H1 (cell line): ENCODE measurements around the gene C3orf62. TPM values are rescaled to one million over a fixed set of nuclear protein-coding genes. Genes with fewer than 3 reads are reported as not detected.

Source experiments
- CTCF ChIA-PET: fragments of 300-600 bp; sonication (Branson Sonifier 250); formaldehyde crosslinking; loops from one replicate; lab custom pipeline; 2021; ENCODE audit not compliant: partially characterized antibody; lab: Charles Lee
- POLR2A ChIA-PET: fragments of 300-600 bp; sonication (Branson Sonifier 250); formaldehyde crosslinking; loops from one replicate; lab custom pipeline; 2021; ENCODE audit warnings: inconsistent platforms; ENCODE audit not compliant: partially characterized antibody; lab: Charles Lee
- DNase-seq, 2 experiments: peaks; one replicate each; pipeline versions ENCODE4 v3.0.0 to v3.0.0-alpha.2; 2010 to 2022; ENCODE audit warnings: low spot score in 2 of 2, low read depth in 1 of 2, mixed read lengths in 1 of 2
- FAIRE-seq: peaks from 2 replicates; lab custom pipeline; 2011; peaks lifted over from hg19 to GRCh38; lab: Jason Lieb, UNC
- H2AFZ ChIP-seq: 2 replicates; pipeline ENCODE4 v1.8.1; 2012; ENCODE audit warnings: low read length, inconsistent platforms
- H2AK5ac ChIP-seq: 2 replicates; pipeline ENCODE4 v1.6.1; 2013; ENCODE audit warnings: low read depth, low read length
- H2BK120ac ChIP-seq: replicated peaks from 2 replicates; pipeline ENCODE3; 2013; ENCODE audit warnings: low read depth, low read length, inconsistent platforms
- H2BK12ac ChIP-seq: 2 replicates; pipeline ENCODE4 v1.6.1; 2013; ENCODE audit warnings: low read depth, low read length
- H2BK15ac ChIP-seq: 2 replicates; pipeline ENCODE4 v1.6.1; 2013; ENCODE audit warnings: low read length
- H2BK20ac ChIP-seq: 2 replicates; pipeline ENCODE4 v1.6.1; 2013; ENCODE audit warnings: low read length
- H2BK5ac ChIP-seq: 2 replicates; pipeline ENCODE4 v1.6.1; 2013; ENCODE audit warnings: low read depth, low read length
- H3K14ac ChIP-seq: 2 replicates; pipeline ENCODE4 v1.6.1; 2013; ENCODE audit warnings: inconsistent platforms; ENCODE audit not compliant: insufficient read length
- H3K18ac ChIP-seq: 2 replicates; pipeline ENCODE4 v1.6.1; 2013; ENCODE audit warnings: low read length; ENCODE audit errors: extremely low read depth
- H3K23ac ChIP-seq: 2 replicates; pipeline ENCODE4 v1.6.1; 2013; ENCODE audit warnings: inconsistent platforms; ENCODE audit not compliant: insufficient read length
- H3K23me2 ChIP-seq: 2 replicates; pipeline ENCODE4 v1.6.1; 2013; ENCODE audit warnings: low read depth, low read length
- H3K27ac ChIP-seq: 2 replicates; pipeline ENCODE4 v1.6.1; 2011; ENCODE audit warnings: low read depth, low read length, inconsistent platforms
- H3K27me3 ChIP-seq, 4 experiments: replicated peaks in 1 of 4; 1 replicate in 1 of 4; 2 replicates in 3 of 4; pipeline versions ENCODE4 v1.6.1 to v1.8.1; 2011 to 2013; ENCODE audit warnings: low read length in 3 of 4, mild to moderate bottlenecking in 3 of 4, inconsistent platforms in 2 of 4, mixed read lengths in 2 of 4, moderate library complexity in 1 of 4; ENCODE audit not compliant: control insufficient read depth in 3 of 4, insufficient read depth in 3 of 4; ENCODE audit errors: extremely low read depth in 1 of 4
- H3K36me3 ChIP-seq, 4 experiments: 2 replicates each; pipeline versions ENCODE4 v1.6.1 to v1.8.1; 2011 to 2013; ENCODE audit warnings: mild to moderate bottlenecking in 4 of 4, low read length in 3 of 4, moderate library complexity in 2 of 4, control low read depth in 1 of 4, inconsistent platforms in 1 of 4; ENCODE audit not compliant: insufficient read depth in 4 of 4, control insufficient read depth in 2 of 4
- H3K4ac ChIP-seq: replicated peaks from 2 replicates; pipeline ENCODE3; 2013; ENCODE audit warnings: low read length, low read depth, mixed read lengths, inconsistent platforms; ENCODE audit not compliant: insufficient read length
- H3K4me1 ChIP-seq, 4 experiments: replicated peaks in 1 of 4; 1 replicate in 1 of 4; 2 replicates in 3 of 4; pipeline versions ENCODE4 v1.6.1 to v1.8.1; 2011 to 2013; ENCODE audit warnings: low read length in 3 of 4, inconsistent platforms in 2 of 4, mixed read lengths in 1 of 4; ENCODE audit not compliant: insufficient read depth in 4 of 4, control insufficient read depth in 3 of 4
- H3K4me2 ChIP-seq, 2 experiments: 2 replicates each; pipeline versions ENCODE4 v1.6.1 to v1.8.1; 2011 to 2013; ENCODE audit warnings: low read depth in 2 of 2, low read length in 2 of 2, control low read depth in 1 of 2, inconsistent platforms in 1 of 2, mild to moderate bottlenecking in 1 of 2; ENCODE audit not compliant: insufficient read depth in 1 of 2
- H3K4me3 ChIP-seq, 4 experiments: fragments of 200-600, 300-600 bp in 1 of 4; sonication (generic), shearing (Covaris generic), sonication (Bioruptor Twin) in 1 of 4; 2 replicates each; pipeline versions ENCODE4 v1.5.1 to v1.8.1; 2011 to 2016; ENCODE audit warnings: low read length in 4 of 4, low read depth in 3 of 4, control low read depth in 2 of 4, inconsistent platforms in 2 of 4, mild to moderate bottlenecking in 2 of 4, mixed read lengths in 1 of 4, moderate library complexity in 1 of 4; ENCODE audit not compliant: insufficient read depth in 2 of 4; ENCODE audit errors: extremely low read depth in 1 of 4
- H3K56ac ChIP-seq: replicated peaks from 2 replicates; pipeline ENCODE3; 2013; ENCODE audit warnings: low read depth, mild to moderate bottlenecking, mixed read lengths, low read length, inconsistent platforms; ENCODE audit not compliant: insufficient read length
- H3K79me1 ChIP-seq: 2 replicates; pipeline ENCODE4 v1.6.1; 2013; ENCODE audit warnings: low read depth, low read length, control low read depth
- H3K79me2 ChIP-seq, 2 experiments: 2 replicates each; pipeline versions ENCODE4 v1.6.1 to v1.8.1; 2012 to 2013; ENCODE audit warnings: low read length in 2 of 2, mild to moderate bottlenecking in 2 of 2, inconsistent platforms in 1 of 2; ENCODE audit not compliant: insufficient read depth in 2 of 2, control insufficient read depth in 1 of 2
- H3K9ac ChIP-seq, 4 experiments: replicated peaks in 1 of 4; 1 replicate in 1 of 4; 2 replicates in 3 of 4; pipeline versions ENCODE4 v1.6.1 to v1.8.1; 2011 to 2013; ENCODE audit warnings: low read depth in 3 of 4, low read length in 3 of 4, control low read depth in 2 of 4, mild to moderate bottlenecking in 2 of 4, moderate library complexity in 2 of 4, inconsistent platforms in 1 of 4; ENCODE audit errors: extremely low read depth in 1 of 4
- H3K9me3 ChIP-seq, 2 experiments: 2 replicates each; pipeline versions ENCODE4 v1.6.1 to v1.8.1; 2012 to 2013; ENCODE audit warnings: mild to moderate bottlenecking in 2 of 2, moderate library complexity in 2 of 2, control low read depth in 1 of 2, inconsistent platforms in 1 of 2, low read depth in 1 of 2, low read length in 1 of 2, mixed read lengths in 1 of 2; ENCODE audit not compliant: insufficient read depth in 2 of 2
- H4K20me1 ChIP-seq, 2 experiments: replicated peaks in 1 of 2; 2 replicates each; pipeline versions ENCODE3 to v1.8.1; 2011 to 2013; ENCODE audit warnings: inconsistent platforms in 2 of 2, low read length in 2 of 2, mild to moderate bottlenecking in 1 of 2; ENCODE audit not compliant: insufficient read depth in 2 of 2, control insufficient read depth in 1 of 2
- H4K5ac ChIP-seq: 2 replicates; pipeline ENCODE4 v1.6.1; 2013; ENCODE audit warnings: low read length, low read depth, mixed read lengths, inconsistent platforms; ENCODE audit not compliant: insufficient read length
- H4K8ac ChIP-seq: 2 replicates; pipeline ENCODE4 v1.8.0; 2013; ENCODE audit warnings: mild to moderate bottlenecking, moderate library complexity, low read length, inconsistent platforms; ENCODE audit not compliant: insufficient read depth; ENCODE audit errors: extremely low read depth
- H4K91ac ChIP-seq: replicated peaks from 2 replicates; pipeline ENCODE3; 2013; ENCODE audit warnings: low read length, mixed read lengths, inconsistent platforms; ENCODE audit not compliant: insufficient read length
- ATF3 ChIP-seq: IDR thresholded peaks from 2 replicates; pipeline ENCODE4 v1.6.1; 2011; ENCODE audit warnings: low read depth, mild to moderate bottlenecking, low read length; ENCODE audit not compliant: insufficient read depth
- BCL11A ChIP-seq, 2 experiments: IDR thresholded peaks; one replicate each; pipeline ENCODE4 v1.6.1; 2011; ENCODE audit warnings: low read depth in 2 of 2, low read length in 2 of 2, mild to moderate bottlenecking in 2 of 2
- FOSL1 ChIP-seq: IDR thresholded peaks from 2 replicates; pipeline ENCODE4 v1.6.1; 2011; ENCODE audit warnings: mild to moderate bottlenecking, low read depth, low read length, moderate library complexity; ENCODE audit not compliant: insufficient read depth
- KDM5A ChIP-seq: fragments of 200-600 bp; IDR thresholded peaks from 2 replicates; pipeline ENCODE4 v1.7.1; 2012; ENCODE audit warnings: mild to moderate bottlenecking, low read length, inconsistent platforms, mixed read lengths
- POLR2A ChIP-seq, 2 experiments: IDR thresholded peaks; 1 replicate in 1 of 2; 2 replicates in 1 of 2; pipeline ENCODE4 v1.6.1; 2011; ENCODE audit warnings: low read depth in 2 of 2, low read length in 2 of 2, mild to moderate bottlenecking in 2 of 2; ENCODE audit errors: control extremely low read depth in 1 of 2
- POU5F1 ChIP-seq: IDR thresholded peaks from 2 replicates; pipeline ENCODE4 v1.6.1; 2011; ENCODE audit warnings: low read depth, mild to moderate bottlenecking, low read length, moderate library complexity
- RBBP5 ChIP-seq: IDR thresholded peaks from 2 replicates; pipeline ENCODE4 v1.7.1; 2012; ENCODE audit warnings: low read depth, mild to moderate bottlenecking, inconsistent platforms, low read length, moderate library complexity, borderline replicate concordance
- RFX5 ChIP-seq: IDR thresholded peaks from 2 replicates; pipeline ENCODE4 v1.6.1; 2011; ENCODE audit warnings: low read depth, low read length, improper control_type of control experiment, borderline replicate concordance
- SIX5 ChIP-seq: IDR thresholded peaks from 2 replicates; pipeline ENCODE4 v1.6.1; 2011; ENCODE audit warnings: mild to moderate bottlenecking, low read depth, low read length
- SP2 ChIP-seq: IDR thresholded peaks from 2 replicates; pipeline ENCODE4 v1.6.1; 2012; ENCODE audit warnings: mild to moderate bottlenecking, low read length, inconsistent platforms
- SUZ12 ChIP-seq: fragments of 200-600 bp; sonication (generic); IDR thresholded peaks from 2 replicates; pipeline ENCODE4 v1.6.1; 2012; ENCODE audit warnings: mild to moderate bottlenecking, inconsistent platforms, low read length, moderate library complexity, mixed read lengths
- TEAD4 ChIP-seq: IDR thresholded peaks from 2 replicates; pipeline ENCODE4 v1.6.1; 2012; ENCODE audit warnings: low read depth, low read length, inconsistent platforms, mixed read lengths
- YY1 ChIP-seq: IDR thresholded peaks from 2 replicates; pipeline ENCODE4 v1.6.1; 2011; ENCODE audit warnings: low read depth, mild to moderate bottlenecking, low read length
- WGBS, 2 experiments: shearing (Covaris generic) in 1 of 2; methylation state at CpG; one replicate each; pipeline versions ENCODE4 v1.1.6 to v1.1.7; 2013 to 2015; ENCODE audit warnings: low lambda C conversion rate in 2 of 2, mixed read lengths in 2 of 2, inconsistent platforms in 1 of 2, low coverage in 1 of 2, missing lambda C conversion rate in 1 of 2; ENCODE audit not compliant: insufficient replicate concordance in 2 of 2, insufficient coverage in 1 of 2, insufficient read length in 1 of 2; ENCODE audit errors: extremely low coverage in 1 of 2, missing lambda C conversion rate in 1 of 2; 5-methylcytosine and 5-hydroxymethylcytosine counted together
- polyA plus RNA-seq, 7 experiments: library from polyadenylated mRNA; depleted of rRNA in 3 of 7; stranded (reverse) in 5 of 7; unstranded in 2 of 7; fragments of >200 nt in 5 of 7; fragments of 200-250 nt in 2 of 7; gene quantifications; 1 replicate in 5 of 7; 2 replicates in 1 of 7; 4 replicates in 1 of 7; pipeline versions ENCODE4 v1.2.1 to v1.2.3, GENCODE V29; 2011 to 2013; ENCODE audit warnings: missing spikeins in 2 of 7, mixed read lengths in 2 of 7
- total RNA-seq: library from RNA; stranded (reverse); fragmentation: NEBNext Ultra II Directional; extraction: Animal tissue kit (Norgen Biotek cat#: 25700); gene quantifications from 2 replicates; pipeline ENCODE4 v1.2.1, GENCODE V29; 2021

C3orf62 gene
- total and polyA plus RNA-seq, 2 of the 8 experiments (the other 6 are each of a cell fraction or from before 2014, with no cell fraction given), result 1.1 to 3.0 TPM

DNA sequence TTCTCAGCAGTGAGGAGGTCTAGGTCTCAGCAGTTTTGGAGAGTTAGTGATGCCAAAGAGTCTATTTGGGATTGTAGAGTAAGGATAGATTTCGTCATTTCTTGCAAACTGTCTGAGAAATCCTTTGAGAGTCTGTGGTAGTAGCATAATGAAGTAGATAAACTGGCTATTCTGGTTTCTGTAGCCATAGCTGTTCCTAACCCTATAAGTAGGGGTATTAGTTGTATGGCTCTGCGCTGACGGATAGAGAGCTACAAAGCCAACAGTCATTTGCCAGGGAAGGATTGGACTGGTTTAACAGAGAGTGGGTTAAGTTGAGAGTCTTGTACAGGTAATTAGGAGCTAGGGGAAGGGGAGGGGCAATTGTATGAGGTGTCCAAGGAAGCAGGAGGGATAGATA, 55.0 kb downstream of the C3orf62 start:
- H3K27ac ChIP-seq, result no peak overlapping the region
- no peak overlapping the region for H2BK12ac ChIP-seq
- no peak overlapping the region for H3K4me2 ChIP-seq
- DNase-seq (no peak), FAIRE-seq (no peak)
- H3K56ac ChIP-seq, result no peak overlapping the region
- H3K23me2 ChIP-seq, result no peaks in the 10 kb centered on the region
- no peak overlapping the region for H3K23ac ChIP-seq
- no peaks in the 10 kb centered on the region for H3K27me3 ChIP-seq
- ChIA-PET CTCF (no interaction called here), POLR2A (no interaction called here)
- no peak overlapping the region for H2AK5ac ChIP-seq
- no peaks in the 10 kb centered on the region for H4K20me1 ChIP-seq
- no peak overlapping the region for H2BK120ac ChIP-seq
- H3K4ac ChIP-seq, result no peak overlapping the region
- no peak overlapping the region for H3K14ac ChIP-seq
- H3K18ac ChIP-seq, result no peak overlapping the region
- no peak overlapping the region for H3K4me3 ChIP-seq
- H2BK15ac ChIP-seq, result no peak overlapping the region
- no peak overlapping the region for H2AFZ ChIP-seq
- no peak overlapping the region for H2BK5ac ChIP-seq
- no peaks in the 10 kb centered on the region for H3K79me2 ChIP-seq
- H4K5ac ChIP-seq, result no peak overlapping the region
- peaks cover 4 to 6% of the 10 kb centered on the region in 2 experiments; a peak in 2 of 4 replicates for H3K9me3 ChIP-seq
- no peaks in the 10 kb centered on the region for H3K36me3 ChIP-seq
- H3K79me1 ChIP-seq, result no peaks in the 10 kb centered on the region
- no peak overlapping the region for H4K91ac ChIP-seq
- WGBS, 2 experiments, result 93% methylated on average over 3 of the region's 3 CpGs; no CpG with 5 or more reads in 1 of the 2 experiments
- no peak overlapping the region for H3K9ac ChIP-seq
- H4K8ac ChIP-seq, result no peak overlapping the region
- no peaks in the 10 kb centered on the region for H3K4me1 ChIP-seq
- no peak overlapping the region for H2BK20ac ChIP-seq
- TF ChIP-seq ATF3 (no peak), POU5F1 (no peak), SUZ12 (no peak), KDM5A (no peak), RBBP5 (no peak), POLR2A (IDR thresholded peaks at IDR 0.05; ENCODE audit: control extremely low read depth in 1 of 2, low read depth in 2 of 2, low read length in 2 of 2) (no peak), FOSL1 (no peak), SP2 (no peak), YY1 (no peak), TEAD4 (no peak), SIX5 (no peak), BCL11A (IDR thresholded peaks at IDR 0.05; ENCODE audit: low read depth in 2 of 2, low read length in 2 of 2) (no peak), RFX5 (no peak)
